Ishikawa (cell line): ENCODE data around the gene DGKG.

ENCODE experiments used
- CEBPB ChIP-seq: IDR thresholded peaks from 2 replicates; pipeline ENCODE4 v1.6.1; 2012
- CREB1 ChIP-seq: IDR thresholded peaks from 2 replicates; pipeline ENCODE4 v1.6.1; 2012; ENCODE audit warnings: low read depth
- EGR1 ChIP-seq: IDR thresholded peaks from 2 replicates; pipeline ENCODE4 v1.6.1; 2012
- EP300 ChIP-seq: IDR thresholded peaks from 2 replicates; pipeline ENCODE4 v1.6.1; 2012; ENCODE audit warnings: borderline replicate concordance
- FOXM1 ChIP-seq: IDR thresholded peaks from 2 replicates; pipeline ENCODE4 v1.6.1; 2012; ENCODE audit warnings: low read depth, borderline replicate concordance
- MAX ChIP-seq: IDR thresholded peaks from 2 replicates; pipeline ENCODE4 v1.6.1; 2012
- NFIC ChIP-seq: IDR thresholded peaks from 2 replicates; pipeline ENCODE4 v1.6.1; 2012
- RAD21 ChIP-seq: IDR thresholded peaks from 2 replicates; pipeline ENCODE4 v1.6.1; 2012; ENCODE audit warnings: low read depth
- TAF1 ChIP-seq: IDR thresholded peaks from 2 replicates; pipeline ENCODE4 v1.6.1; 2012; ENCODE audit warnings: low read depth, mild to moderate bottlenecking
- TCF12 ChIP-seq: IDR thresholded peaks from 2 replicates; pipeline ENCODE4 v1.6.1; 2012; ENCODE audit warnings: low read depth
- TEAD4 ChIP-seq: IDR thresholded peaks from 2 replicates; pipeline ENCODE4 v1.6.1; 2012
- USF1 ChIP-seq: IDR thresholded peaks from 2 replicates; pipeline ENCODE4 v1.6.1; 2012
- YY1 ChIP-seq: IDR thresholded peaks from 2 replicates; pipeline ENCODE4 v1.6.1; 2012; ENCODE audit warnings: low read depth
- ZBTB7A ChIP-seq: IDR thresholded peaks from 2 replicates; pipeline ENCODE4 v1.6.1; 2012; ENCODE audit warnings: low read depth
- TF ChIP-seq, protein P1 (sequence below): IDR thresholded peaks from 2 replicates; pipeline ENCODE4 v1.6.1; 2012; ENCODE audit warnings: low read depth, mild to moderate bottlenecking

Gene DGKG

DNA sequence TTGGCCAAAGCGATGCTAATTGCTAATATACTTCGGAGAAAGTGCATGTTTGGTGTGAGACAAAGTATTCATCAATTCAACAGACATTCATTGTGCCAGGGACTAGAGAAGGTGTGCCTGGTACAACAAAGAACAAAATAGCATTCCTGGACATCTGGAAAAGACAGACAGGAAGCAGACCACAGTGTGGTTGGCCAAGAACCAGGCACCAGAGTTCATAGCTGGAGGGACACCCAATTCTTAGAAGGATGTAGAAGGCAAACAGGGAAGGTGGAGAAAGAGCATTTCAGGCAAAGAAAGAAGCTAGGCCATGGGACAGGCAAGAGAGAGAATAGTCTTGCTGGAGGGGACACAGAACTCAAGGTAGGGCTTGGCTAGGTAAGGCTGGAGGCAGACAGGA is 147.4 kb downstream of the DGKG start:
- TF ChIP-seq USF1 (no peak), MAX (no peak), YY1 (no peak), CEBPB (no peak)
- TF ChIP-seq, protein P1, sequence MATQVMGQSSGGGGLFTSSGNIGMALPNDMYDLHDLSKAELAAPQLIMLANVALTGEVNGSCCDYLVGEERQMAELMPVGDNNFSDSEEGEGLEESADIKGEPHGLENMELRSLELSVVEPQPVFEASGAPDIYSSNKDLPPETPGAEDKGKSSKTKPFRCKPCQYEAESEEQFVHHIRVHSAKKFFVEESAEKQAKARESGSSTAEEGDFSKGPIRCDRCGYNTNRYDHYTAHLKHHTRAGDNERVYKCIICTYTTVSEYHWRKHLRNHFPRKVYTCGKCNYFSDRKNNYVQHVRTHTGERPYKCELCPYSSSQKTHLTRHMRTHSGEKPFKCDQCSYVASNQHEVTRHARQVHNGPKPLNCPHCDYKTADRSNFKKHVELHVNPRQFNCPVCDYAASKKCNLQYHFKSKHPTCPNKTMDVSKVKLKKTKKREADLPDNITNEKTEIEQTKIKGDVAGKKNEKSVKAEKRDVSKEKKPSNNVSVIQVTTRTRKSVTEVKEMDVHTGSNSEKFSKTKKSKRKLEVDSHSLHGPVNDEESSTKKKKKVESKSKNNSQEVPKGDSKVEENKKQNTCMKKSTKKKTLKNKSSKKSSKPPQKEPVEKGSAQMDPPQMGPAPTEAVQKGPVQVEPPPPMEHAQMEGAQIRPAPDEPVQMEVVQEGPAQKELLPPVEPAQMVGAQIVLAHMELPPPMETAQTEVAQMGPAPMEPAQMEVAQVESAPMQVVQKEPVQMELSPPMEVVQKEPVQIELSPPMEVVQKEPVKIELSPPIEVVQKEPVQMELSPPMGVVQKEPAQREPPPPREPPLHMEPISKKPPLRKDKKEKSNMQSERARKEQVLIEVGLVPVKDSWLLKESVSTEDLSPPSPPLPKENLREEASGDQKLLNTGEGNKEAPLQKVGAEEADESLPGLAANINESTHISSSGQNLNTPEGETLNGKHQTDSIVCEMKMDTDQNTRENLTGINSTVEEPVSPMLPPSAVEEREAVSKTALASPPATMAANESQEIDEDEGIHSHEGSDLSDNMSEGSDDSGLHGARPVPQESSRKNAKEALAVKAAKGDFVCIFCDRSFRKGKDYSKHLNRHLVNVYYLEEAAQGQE, result no peak

DNA sequence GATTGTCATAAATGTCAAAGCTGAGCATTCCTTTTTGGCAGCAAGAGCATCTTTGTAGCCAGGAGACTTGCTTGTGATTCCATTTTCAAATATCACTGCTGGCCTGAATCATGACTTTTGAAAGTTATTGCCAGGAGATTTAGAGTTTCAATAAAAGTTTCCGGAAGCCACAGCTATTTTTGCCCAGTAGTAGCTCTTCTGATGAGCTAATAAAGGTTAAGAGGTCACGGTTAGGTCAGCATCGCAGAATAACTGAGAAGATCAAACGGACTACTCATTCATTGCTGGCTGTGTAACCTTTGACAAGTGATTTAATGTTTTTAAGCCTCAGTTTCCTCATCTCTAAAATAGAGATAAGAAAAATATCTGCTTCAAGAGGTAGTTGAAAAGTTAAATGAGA is 148.1 kb downstream of the DGKG start:
- TF ChIP-seq ZBTB7A (no peak), TAF1 (no peak), CREB1 (no peak), EGR1 (no peak), MAX (no peak), NFIC (no peak), RAD21 (no peak), CEBPB (no peak), FOXM1 (no peak), TCF12 (no peak), TEAD4 (no peak), YY1 (no peak), EP300 (no peak), USF1 (no peak)
- TF ChIP-seq, protein P1, result no peak

- no peak for TF ChIP-seq TCF12
- TF ChIP-seq YY1, result no peak
- TF ChIP-seq EP300, result no peak
- TF ChIP-seq RAD21, result no peak
- TF ChIP-seq EGR1, result no peak
- no peak for TF ChIP-seq MAX
- TF ChIP-seq TEAD4, result no peak
- no peak for TF ChIP-seq USF1
- no peak for TF ChIP-seq FOXM1
- TF ChIP-seq CEBPB, result no peak
- no peak for TF ChIP-seq ZBTB7A
- TF ChIP-seq NFIC, result no peak
- no peak for TF ChIP-seq TAF1
- no peak for TF ChIP-seq CREB1
- TF ChIP-seq, protein P1, result no peak
Measured at GRCh38 chr3:186212611-186213010, 149.4 kb downstream of the DGKG start.

DNA sequence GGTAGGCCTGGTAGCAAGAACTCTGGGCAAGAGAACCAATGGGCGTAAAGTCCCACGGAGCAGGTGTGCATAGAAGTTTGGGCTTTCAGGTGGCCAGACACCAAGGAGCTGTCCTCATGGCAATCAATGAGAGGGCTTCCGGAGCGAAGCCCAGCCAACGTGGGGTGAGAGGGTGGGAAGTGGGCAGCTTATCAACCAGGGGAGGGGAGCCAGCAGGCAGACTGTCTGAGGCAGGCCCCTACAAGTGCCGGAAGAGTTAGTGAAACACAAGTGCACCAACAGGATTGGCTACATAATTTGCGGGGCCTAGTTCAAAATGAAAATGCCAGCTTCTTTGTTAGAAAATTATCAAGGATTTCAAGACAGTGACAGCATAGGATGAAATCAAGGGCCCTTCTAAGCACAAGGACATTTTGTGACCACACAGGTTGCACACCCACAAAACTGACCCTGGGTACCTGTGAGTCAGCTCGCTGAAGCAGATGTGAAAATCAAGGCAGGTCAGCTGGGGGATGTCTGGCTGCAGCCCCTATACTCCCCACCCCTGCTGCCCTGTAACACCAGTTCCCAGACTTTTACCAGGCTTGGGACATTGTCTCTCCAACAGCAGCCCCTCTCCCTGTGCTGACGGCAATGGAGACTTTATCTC is 151.1 kb downstream of the DGKG start:
- TF ChIP-seq RAD21 (no peak), CEBPB (no peak), USF1 (no peak), YY1 (no peak), MAX (no peak)
